Ectodermal cell (in vitro differentiated cells): Measurements from ENCODE around the gene NEK11.

ENCODE experiments used
- H3K27ac ChIP-seq: 2 replicates; pipeline ENCODE4 v1.7.0; 2013; ENCODE audit warnings: mild to moderate bottlenecking, low read depth, low read length; ENCODE audit not compliant: insufficient read depth, poor library complexity, severe bottlenecking
- H3K27me3 ChIP-seq: 2 replicates; pipeline ENCODE4 v1.7.0; 2013; ENCODE audit warnings: mild to moderate bottlenecking, low read length; ENCODE audit not compliant: insufficient read depth, control insufficient read depth, poor library complexity, severe bottlenecking
- H3K36me3 ChIP-seq: one replicate; pipeline ENCODE4 v1.7.0; 2013; ENCODE audit warnings: low read length; ENCODE audit not compliant: control insufficient read depth, insufficient read depth
- H3K4me1 ChIP-seq: one replicate; pipeline ENCODE4 v1.7.0; 2013; ENCODE audit warnings: low read length; ENCODE audit not compliant: control insufficient read depth, insufficient read depth
- H3K4me3 ChIP-seq: 2 replicates; pipeline ENCODE4 v1.7.0; 2013; ENCODE audit warnings: low read depth, low read length, control low read depth; ENCODE audit not compliant: insufficient read depth
- H3K9me3 ChIP-seq: 2 replicates; pipeline ENCODE4 v1.7.0; 2013; ENCODE audit warnings: mild to moderate bottlenecking, low read length, moderate library complexity; ENCODE audit not compliant: control insufficient read depth
- WGBS, 2 experiments: methylation state at CpG; one replicate each; pipeline ENCODE4 v1.1.7; 2013; ENCODE audit warnings: missing lambda C conversion rate in 2 of 2; 5-methylcytosine and 5-hydroxymethylcytosine counted together

The NEK11 gene

DNA sequence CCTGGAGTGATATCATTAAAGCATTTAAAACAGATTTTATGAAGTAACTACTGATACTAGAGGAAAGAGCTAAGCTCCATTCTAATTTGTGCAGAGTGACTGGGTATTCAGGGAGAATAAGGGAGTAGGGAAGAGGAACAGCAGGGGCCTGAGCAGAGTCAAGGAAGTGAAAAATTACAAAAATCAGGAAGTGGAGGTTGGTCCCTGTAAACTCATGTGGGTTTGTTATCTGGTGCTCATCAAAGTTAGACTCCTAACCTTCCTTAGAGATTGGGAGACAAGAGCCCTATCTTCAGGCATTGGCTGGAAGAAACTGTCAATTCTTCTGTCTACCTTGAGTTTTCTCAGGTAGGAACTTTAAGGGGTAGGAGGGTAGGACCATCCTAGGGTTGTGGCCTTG is 82.5 kb downstream of the NEK11 start:
- Histone ChIP-seq H3K4me1 (no peaks in the 10 kb centered on the region), H3K36me3 (no peaks in the 10 kb centered on the region), H3K27me3 (no peaks in the 10 kb centered on the region), H3K27ac (no peak overlapping the region), H3K9me3 (no peaks in the 10 kb centered on the region), H3K4me3 (no peak overlapping the region)

DNA sequence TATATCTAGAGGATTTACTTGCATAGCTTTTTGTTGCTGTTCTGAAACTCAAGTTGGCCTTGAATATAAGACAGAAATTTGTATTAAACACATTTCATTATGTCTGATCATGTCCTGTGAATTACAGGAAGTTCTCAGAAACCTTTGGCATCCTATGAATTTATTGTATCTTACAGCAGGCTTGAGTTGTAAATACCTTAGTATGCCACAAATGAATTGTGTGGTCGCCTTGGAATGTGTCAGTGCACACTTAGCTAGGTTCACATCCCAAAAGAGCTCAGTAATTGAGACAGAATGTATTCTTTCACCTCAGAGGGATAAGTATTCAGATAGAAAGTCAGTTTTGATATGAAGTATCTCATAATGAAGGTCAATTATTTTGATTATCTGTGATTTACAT is 83.4 kb downstream of the NEK11 start:
- Histone ChIP-seq H3K27me3 (no peaks in the 10 kb centered on the region), H3K4me3 (no peak overlapping the region), H3K9me3 (no peaks in the 10 kb centered on the region), H3K36me3 (no peaks in the 10 kb centered on the region), H3K4me1 (no peaks in the 10 kb centered on the region), H3K27ac (no peak overlapping the region)
- 80 to 89% methylated on average over 1 of the region's 1 CpG for WGBS, 2 experiments

- Histone ChIP-seq H3K4me3 (no peak overlapping the region), H3K36me3 (no peaks in the 10 kb centered on the region), H3K9me3 (no peaks in the 10 kb centered on the region), H3K4me1 (no peaks in the 10 kb centered on the region), H3K27me3 (no peaks in the 10 kb centered on the region), H3K27ac (no peak overlapping the region)
- WGBS, 2 experiments: 93 to 97% methylated on average over 3 of the region's 3 CpGs
Observed at GRCh38 chr3:131114256-131114655, 87.6 kb downstream of the NEK11 start.

DNA sequence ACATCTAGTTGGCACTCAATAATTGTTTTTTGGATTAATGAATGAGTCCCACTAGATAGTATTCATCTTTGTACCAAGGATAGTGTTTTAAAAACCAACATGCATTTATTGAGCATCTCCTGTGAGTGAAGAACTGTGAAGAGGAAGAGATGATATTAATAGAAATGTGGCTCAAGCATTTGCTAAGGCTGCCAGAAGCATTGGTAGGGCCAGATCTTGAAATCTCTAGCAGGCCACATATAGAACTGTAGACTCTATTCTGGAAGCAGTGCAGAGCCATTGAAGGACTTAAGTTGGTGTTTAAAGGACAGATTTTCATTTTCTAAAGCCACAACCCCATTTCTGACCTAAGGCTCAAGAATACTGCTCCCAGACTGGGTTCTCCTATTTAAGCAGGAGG is 99.0 kb downstream of the NEK11 start:
- Histone ChIP-seq H3K4me1 (no peaks in the 10 kb centered on the region), H3K36me3 (no peaks in the 10 kb centered on the region), H3K27ac (no peak overlapping the region), H3K4me3 (no peak overlapping the region), H3K9me3 (no peaks in the 10 kb centered on the region), H3K27me3 (no peaks in the 10 kb centered on the region)

GRCh38 chr3:131140891-131141290 is 114.2 kb downstream of the NEK11 start:
- Histone ChIP-seq H3K27ac (no peak overlapping the region), H3K9me3 (no peaks in the 10 kb centered on the region), H3K4me1 (no peaks in the 10 kb centered on the region), H3K4me3 (no peak overlapping the region), H3K27me3 (no peaks in the 10 kb centered on the region), H3K36me3 (no peaks in the 10 kb centered on the region)
- WGBS, 2 experiments: 80% methylated on average over 1 of the region's 1 CpG; no CpG with 5 or more reads in 1 of the 2 experiments

- Histone ChIP-seq H3K9me3 (no peaks in the 10 kb centered on the region), H3K4me1 (no peaks in the 10 kb centered on the region), H3K36me3 (no peaks in the 10 kb centered on the region), H3K27me3 (no peaks in the 10 kb centered on the region), H3K4me3 (no peak overlapping the region), H3K27ac (no peak overlapping the region)
- WGBS, 2 experiments: 91 to 93% methylated on average over 2 of the region's 2 CpGs
Observed at GRCh38 chr3:131141770-131142169, 115.1 kb downstream of the NEK11 start.

DNA sequence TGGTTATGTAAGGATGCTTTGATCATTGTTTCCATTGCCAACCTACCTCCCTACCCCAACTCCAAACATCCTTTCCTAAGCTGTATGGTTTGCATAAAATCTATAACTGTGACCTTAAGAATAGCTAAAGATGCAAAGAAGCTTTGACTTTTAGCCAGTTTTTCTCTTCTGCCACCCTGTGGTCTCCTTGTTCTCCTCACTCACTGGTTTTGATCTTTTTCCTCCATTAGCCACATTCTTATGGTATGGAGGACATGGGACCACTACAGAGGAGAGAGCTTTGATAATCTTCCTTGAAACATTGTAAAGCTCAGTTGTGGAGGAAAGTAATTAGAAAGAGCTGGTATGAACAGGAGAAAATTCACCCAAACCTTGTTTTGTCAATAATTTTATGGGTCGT is 115.9 kb downstream of the NEK11 start:
- Histone ChIP-seq H3K36me3 (no peaks in the 10 kb centered on the region), H3K4me3 (no peak overlapping the region), H3K4me1 (no peaks in the 10 kb centered on the region), H3K27ac (no peak overlapping the region), H3K9me3 (no peaks in the 10 kb centered on the region), H3K27me3 (no peaks in the 10 kb centered on the region)
- no CpG with 5 or more reads among the region's 1 CpG for WGBS, 2 experiments

GRCh38 chr3:131143802-131144201 is 117.1 kb downstream of the NEK11 start:
- Histone ChIP-seq H3K9me3 (no peaks in the 10 kb centered on the region), H3K4me3 (no peak overlapping the region), H3K27me3 (no peaks in the 10 kb centered on the region), H3K4me1 (no peaks in the 10 kb centered on the region), H3K27ac (no peak overlapping the region), H3K36me3 (no peaks in the 10 kb centered on the region)
- 94 to 100% methylated on average over 1 of the region's 1 CpG for WGBS, 2 experiments

- Histone ChIP-seq H3K4me3 (no peak overlapping the region), H3K27ac (no peak overlapping the region), H3K9me3 (no peaks in the 10 kb centered on the region), H3K4me1 (no peaks in the 10 kb centered on the region), H3K27me3 (no peaks in the 10 kb centered on the region), H3K36me3 (no peaks in the 10 kb centered on the region)
- 83 to 100% methylated on average over 2 to 3 of the region's 3 CpGs for WGBS, 2 experiments
Observed at GRCh38 chr3:131147534-131147933, 120.9 kb downstream of the NEK11 start.

GRCh38 chr3:131158434-131158833 is 131.8 kb downstream of the NEK11 start:
- 91 to 95% methylated on average over 4 of the region's 4 CpGs for WGBS, 2 experiments
- Histone ChIP-seq H3K4me3 (no peak overlapping the region), H3K4me1 (no peaks in the 10 kb centered on the region), H3K9me3 (no peaks in the 10 kb centered on the region), H3K27ac (no peak overlapping the region), H3K36me3 (no peaks in the 10 kb centered on the region), H3K27me3 (no peaks in the 10 kb centered on the region)

- Histone ChIP-seq H3K4me1 (no peaks in the 10 kb centered on the region), H3K36me3 (no peaks in the 10 kb centered on the region), H3K27me3 (no peaks in the 10 kb centered on the region), H3K4me3 (no peak overlapping the region), H3K9me3 (no peaks in the 10 kb centered on the region), H3K27ac (no peak overlapping the region)
- WGBS, 2 experiments: 90 to 95% methylated on average over 5 of the region's 5 CpGs
Observed at GRCh38 chr3:131162516-131162915, 135.8 kb downstream of the NEK11 start.
